ENCODE measurements around the gene LRP1-AS. TPM values are rescaled to one million over a fixed set of nuclear protein-coding genes. Genes with fewer than 3 reads are reported as not detected.

Gene LRP1-AS
- total RNA-seq, 1 donor from 2014 or later, result not detected

DNA sequence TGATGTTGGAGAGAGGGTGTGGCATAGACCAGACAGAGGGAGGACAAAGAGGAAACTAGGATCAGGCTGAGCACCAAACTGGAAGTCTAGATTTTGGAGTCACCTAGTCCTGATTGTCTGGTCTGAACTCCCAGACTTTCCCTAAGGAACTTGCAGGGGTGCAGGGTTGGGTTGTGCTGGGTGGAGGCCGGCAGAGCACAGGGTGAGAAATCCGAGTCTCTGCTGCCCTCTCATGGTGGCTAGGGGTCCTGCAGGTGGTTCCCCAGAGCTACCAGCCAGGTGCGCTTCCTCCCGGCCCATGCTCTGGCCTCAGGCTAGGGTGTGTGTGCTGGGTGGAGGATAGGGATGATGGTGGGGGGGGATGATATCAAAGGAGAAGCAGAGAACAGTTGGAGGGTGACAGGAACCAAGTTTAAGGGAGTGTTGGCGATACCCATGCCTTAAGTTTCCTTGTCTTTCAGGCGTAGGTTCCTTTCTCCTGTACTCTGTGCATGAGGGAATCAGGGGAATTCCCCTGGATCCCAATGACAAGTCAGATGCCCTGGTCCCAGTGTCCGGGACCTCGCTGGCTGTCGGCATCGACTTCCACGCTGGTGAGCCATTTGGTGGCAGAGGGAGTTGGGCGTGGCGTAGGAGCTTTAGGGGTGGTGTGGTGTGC lies 35.6 kb upstream of the LRP1-AS start:
- Mint-ChIP-seq H3K27ac (ENCODE audit: unreplicated experiment) (no peak overlapping the region), H3K4me3 (ENCODE audit: unreplicated experiment) (no peak overlapping the region), H3K36me3 (ENCODE audit: low read depth, unreplicated experiment) (peaks cover 37% of the 10 kb centered on the region), H3K4me1 (ENCODE audit: low read depth, unreplicated experiment) (peaks cover 5% of the 10 kb centered on the region), H3K27me3 (ENCODE audit: low read depth, unreplicated experiment) (no peaks in the 10 kb centered on the region), H3K9me3 (ENCODE audit: unreplicated experiment) (no peaks in the 10 kb centered on the region)
- H3K9me3 ChIP-seq (ENCODE audit: insufficient read depth, low read depth, low read length), result no peaks in the 10 kb centered on the region
- peak; percentile 9 for FAIRE-seq
- H4K20me1 ChIP-seq (ENCODE audit: insufficient read depth, low read length), result peaks cover 79% of the 10 kb centered on the region
- H3K9ac ChIP-seq (ENCODE audit: low read length), result no peak overlapping the region
- H3K4me1 ChIP-seq (ENCODE audit: insufficient read depth, low read length), result no peaks in the 10 kb centered on the region
- H3K27ac ChIP-seq (ENCODE audit: low read depth, low read length), result no peak overlapping the region
- TF ChIP-seq, protein P1, sequence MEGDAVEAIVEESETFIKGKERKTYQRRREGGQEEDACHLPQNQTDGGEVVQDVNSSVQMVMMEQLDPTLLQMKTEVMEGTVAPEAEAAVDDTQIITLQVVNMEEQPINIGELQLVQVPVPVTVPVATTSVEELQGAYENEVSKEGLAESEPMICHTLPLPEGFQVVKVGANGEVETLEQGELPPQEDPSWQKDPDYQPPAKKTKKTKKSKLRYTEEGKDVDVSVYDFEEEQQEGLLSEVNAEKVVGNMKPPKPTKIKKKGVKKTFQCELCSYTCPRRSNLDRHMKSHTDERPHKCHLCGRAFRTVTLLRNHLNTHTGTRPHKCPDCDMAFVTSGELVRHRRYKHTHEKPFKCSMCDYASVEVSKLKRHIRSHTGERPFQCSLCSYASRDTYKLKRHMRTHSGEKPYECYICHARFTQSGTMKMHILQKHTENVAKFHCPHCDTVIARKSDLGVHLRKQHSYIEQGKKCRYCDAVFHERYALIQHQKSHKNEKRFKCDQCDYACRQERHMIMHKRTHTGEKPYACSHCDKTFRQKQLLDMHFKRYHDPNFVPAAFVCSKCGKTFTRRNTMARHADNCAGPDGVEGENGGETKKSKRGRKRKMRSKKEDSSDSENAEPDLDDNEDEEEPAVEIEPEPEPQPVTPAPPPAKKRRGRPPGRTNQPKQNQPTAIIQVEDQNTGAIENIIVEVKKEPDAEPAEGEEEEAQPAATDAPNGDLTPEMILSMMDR (IDR thresholded peaks at IDR 0.05; ENCODE audit: insufficient read depth, low read depth, low read length), result peak; percentile 84
- no peak for TF ChIP-seq EZH2 (IDR thresholded peaks at IDR 0.05; ENCODE audit: insufficient read depth, low read length)
- H3K27me3 ChIP-seq (ENCODE audit: insufficient read depth, low read length), result no peaks in the 10 kb centered on the region
- no peak overlapping the region for H3K4me3 ChIP-seq (ENCODE audit: insufficient read depth, low read depth, low read length)
- peak; percentile 27 for DNase-seq (ENCODE audit: low read depth)
- no peaks in the 10 kb centered on the region for H3K79me2 ChIP-seq (ENCODE audit: insufficient read depth, low read length)
- H3K4me2 ChIP-seq (ENCODE audit: low read length), result no peak overlapping the region
- no peak overlapping the region for H2AFZ ChIP-seq (ENCODE audit: low read depth, low read length)
- peaks cover 39% of the 10 kb centered on the region for H3K36me3 ChIP-seq (ENCODE audit: insufficient read depth, low read length)

DNA sequence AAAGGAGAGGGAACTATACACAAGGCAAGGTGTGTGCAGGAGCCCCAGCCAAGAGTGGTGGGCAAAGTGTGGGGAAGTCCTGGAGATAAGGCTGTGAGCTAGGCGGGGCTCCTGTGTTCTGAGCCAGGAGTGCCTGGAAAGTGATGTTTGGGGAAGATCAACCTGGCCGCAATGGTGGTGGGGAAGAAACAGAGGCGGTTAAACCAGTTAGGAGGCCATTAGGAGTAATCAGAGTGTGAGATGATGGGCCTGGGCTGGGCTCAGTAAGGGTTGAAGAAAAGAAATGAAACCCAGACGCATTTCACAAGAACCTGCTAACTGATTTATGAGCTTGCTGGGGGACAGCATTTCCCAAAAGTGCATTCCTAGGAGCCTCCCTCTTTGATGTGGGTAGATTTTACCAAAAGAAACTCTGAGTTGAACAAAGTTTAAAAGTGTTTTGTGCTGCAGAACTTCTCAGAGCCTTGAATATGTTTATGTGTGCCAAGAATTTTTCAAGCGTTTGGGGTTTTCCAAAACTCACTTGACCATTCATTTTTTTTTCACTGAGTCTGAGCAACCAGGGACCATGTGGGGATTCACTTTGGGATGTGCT lies 34.2 kb upstream of the LRP1-AS start:
- Histone ChIP-seq H3K4me1 (ENCODE audit: insufficient read depth, low read length) (no peaks in the 10 kb centered on the region), H2AFZ (ENCODE audit: low read depth, low read length) (no peak overlapping the region), H3K4me3 (ENCODE audit: insufficient read depth, low read depth, low read length) (no peak overlapping the region), H3K4me2 (ENCODE audit: low read length) (no peak overlapping the region), H3K27me3 (ENCODE audit: insufficient read depth, low read length) (no peaks in the 10 kb centered on the region), H3K9me3 (ENCODE audit: insufficient read depth, low read depth, low read length) (no peaks in the 10 kb centered on the region), H3K36me3 (ENCODE audit: insufficient read depth, low read length) (peaks cover 33% of the 10 kb centered on the region), H3K9ac (ENCODE audit: low read length) (no peak overlapping the region), H4K20me1 (ENCODE audit: insufficient read depth, low read length) (peaks cover 76% of the 10 kb centered on the region), H3K79me2 (ENCODE audit: insufficient read depth, low read length) (no peaks in the 10 kb centered on the region), H3K27ac (ENCODE audit: low read depth, low read length) (no peak overlapping the region)
- no peak for FAIRE-seq
- Mint-ChIP-seq H3K36me3 (ENCODE audit: low read depth, unreplicated experiment) (peaks cover 34% of the 10 kb centered on the region), H3K9me3 (ENCODE audit: unreplicated experiment) (no peaks in the 10 kb centered on the region), H3K4me1 (ENCODE audit: low read depth, unreplicated experiment) (peaks cover 5% of the 10 kb centered on the region), H3K27me3 (ENCODE audit: low read depth, unreplicated experiment) (no peaks in the 10 kb centered on the region), H3K4me3 (ENCODE audit: unreplicated experiment) (no peak overlapping the region), H3K27ac (ENCODE audit: unreplicated experiment) (no peak overlapping the region)
- DNase-seq (ENCODE audit: low read depth), result peak; percentile 10
- TF ChIP-seq EZH2 (IDR thresholded peaks at IDR 0.05; ENCODE audit: insufficient read depth, low read length), result no peak
- TF ChIP-seq, protein P1 (IDR thresholded peaks at IDR 0.05; ENCODE audit: insufficient read depth, low read depth, low read length), result no peak

DNA sequence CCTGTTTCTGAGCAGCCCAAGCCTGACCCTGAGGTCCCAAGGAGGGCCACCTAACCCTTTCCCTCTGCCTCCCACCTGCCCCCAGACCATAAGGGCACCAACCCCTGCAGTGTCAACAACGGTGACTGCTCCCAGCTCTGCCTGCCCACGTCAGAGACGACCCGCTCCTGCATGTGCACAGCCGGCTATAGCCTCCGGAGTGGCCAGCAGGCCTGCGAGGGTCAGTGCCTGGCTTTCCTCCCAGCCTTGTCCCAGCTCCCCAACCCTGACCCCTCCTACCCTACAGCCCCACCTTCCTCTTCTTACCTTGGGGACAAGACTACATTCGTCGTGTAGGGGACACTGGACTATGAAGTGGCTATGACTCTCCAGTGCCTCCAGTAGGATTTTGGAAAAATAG lies 33.7 kb upstream of the LRP1-AS start:
- Histone ChIP-seq H3K4me3 (ENCODE audit: insufficient read depth, low read depth, low read length) (no peak overlapping the region), H3K9ac (ENCODE audit: low read length) (no peak overlapping the region), H2AFZ (ENCODE audit: low read depth, low read length) (no peak overlapping the region), H4K20me1 (ENCODE audit: insufficient read depth, low read length) (peaks cover 76% of the 10 kb centered on the region), H3K4me2 (ENCODE audit: low read length) (no peak overlapping the region), H3K27ac (ENCODE audit: low read depth, low read length) (no peak overlapping the region), H3K9me3 (ENCODE audit: insufficient read depth, low read depth, low read length) (no peaks in the 10 kb centered on the region), H3K36me3 (ENCODE audit: insufficient read depth, low read length) (peaks cover 34% of the 10 kb centered on the region), H3K4me1 (ENCODE audit: insufficient read depth, low read length) (no peaks in the 10 kb centered on the region), H3K79me2 (ENCODE audit: insufficient read depth, low read length) (no peaks in the 10 kb centered on the region), H3K27me3 (ENCODE audit: insufficient read depth, low read length) (no peaks in the 10 kb centered on the region)
- no peaks in the 10 kb centered on the region for H3K27me3 Mint-ChIP-seq (ENCODE audit: low read depth, unreplicated experiment)
- H3K9me3 Mint-ChIP-seq (ENCODE audit: unreplicated experiment), result no peaks in the 10 kb centered on the region
- peaks cover 5% of the 10 kb centered on the region for H3K4me1 Mint-ChIP-seq (ENCODE audit: low read depth, unreplicated experiment)
- no peak overlapping the region for H3K4me3 Mint-ChIP-seq (ENCODE audit: unreplicated experiment)
- no peak for TF ChIP-seq EZH2 (IDR thresholded peaks at IDR 0.05; ENCODE audit: insufficient read depth, low read length)
- TF ChIP-seq, protein P1 (IDR thresholded peaks at IDR 0.05; ENCODE audit: insufficient read depth, low read depth, low read length), result no peak
- DNase-seq (ENCODE audit: low read depth) (no peak), FAIRE-seq (no peak)
- H3K27ac Mint-ChIP-seq (ENCODE audit: unreplicated experiment), result no peak overlapping the region
- peaks cover 34% of the 10 kb centered on the region for H3K36me3 Mint-ChIP-seq (ENCODE audit: low read depth, unreplicated experiment)
